PC-9 (cell line): ENCODE data around the gene GOLGA5. TPM values are rescaled to one million over a fixed set of nuclear protein-coding genes. Genes with fewer than 3 reads are reported as not detected.

Experiments
- BruUV-seq: library from RNA; stranded (reverse); fragments of 400-500 nt; replicated peaks from 2 replicates; lab custom pipeline; 2021; lab: Mats Ljungman, UMichigan
- CTCF ChIA-PET: fragments of 300-600 bp; sonication (Branson Sonifier 250); formaldehyde crosslinking; loops from one replicate; lab custom pipeline; 2022; ENCODE audit warnings: antibody characterized with exemption; lab: Charles Lee
- POLR2A ChIA-PET: fragments of 300-600 bp; sonication (Branson Sonifier 250); formaldehyde crosslinking; loops from one replicate; lab custom pipeline; 2022; ENCODE audit warnings: antibody characterized with exemption; ENCODE audit not compliant: unreplicated experiment; lab: Charles Lee
- DNase-seq, 2 experiments: peaks; one replicate each; pipeline versions ENCODE4 v3.0.0 to v3.0.0-alpha.2; 2015 to 2022; ENCODE audit warnings: mixed read lengths in 1 of 2
- H2AFZ ChIP-seq: fragments of 200-600 bp; sonication (generic); 2 replicates; pipeline ENCODE4 v1.8.1; 2017; ENCODE audit warnings: antibody characterized with exemption
- H3F3A ChIP-seq: fragments of 200-600 bp; sonication (generic); 2 replicates; pipeline ENCODE4 v1.8.1; 2017; ENCODE audit warnings: antibody characterized with exemption, mild to moderate bottlenecking, low read depth; ENCODE audit not compliant: insufficient read depth
- H3K27ac ChIP-seq: fragments of 200-600 bp; sonication (generic); 2 replicates; pipeline ENCODE4 v1.6.1; 2016; ENCODE audit warnings: mixed run types
- H3K27me3 ChIP-seq: fragments of 200-600 bp; sonication (generic); 2 replicates; pipeline ENCODE4 v1.6.1; 2016; ENCODE audit warnings: low read depth, mixed run types; ENCODE audit not compliant: insufficient read depth
- H3K36me3 ChIP-seq: fragments of 200-600 bp; sonication (generic); 2 replicates; pipeline ENCODE4 v1.6.1; 2016; ENCODE audit warnings: low read depth, mixed run types
- H3K4me1 ChIP-seq: fragments of 200-600 bp; sonication (generic); replicated peaks from 2 replicates; pipeline ENCODE4 v1.6.1; 2016; ENCODE audit warnings: mixed run types; ENCODE audit not compliant: insufficient read depth
- H3K4me2 ChIP-seq: fragments of 200-600 bp; sonication (generic); 2 replicates; pipeline ENCODE4 v1.6.1; 2017; ENCODE audit warnings: mixed run types
- H3K4me3 ChIP-seq: fragments of 200-600 bp; sonication (generic); 2 replicates; pipeline ENCODE4 v1.6.1; 2016; ENCODE audit warnings: mixed run types
- H3K79me2 ChIP-seq: fragments of 200-600 bp; sonication (generic); 2 replicates; pipeline ENCODE4 v1.6.1; 2017; ENCODE audit warnings: low read depth, mixed run types
- H3K9me2 ChIP-seq: fragments of 200-600 bp; sonication (generic); 2 replicates; pipeline ENCODE4 v1.8.1; 2017; ENCODE audit warnings: mild to moderate bottlenecking; ENCODE audit not compliant: insufficient read depth
- H3K9me3 ChIP-seq: fragments of 200-600 bp; sonication (generic); 2 replicates; pipeline ENCODE4 v1.8.1; 2016; ENCODE audit warnings: low read depth; ENCODE audit not compliant: insufficient read depth
- H4K20me1 ChIP-seq: fragments of 200-600 bp; sonication (generic); 2 replicates; pipeline ENCODE4 v1.8.1; 2017; ENCODE audit not compliant: insufficient read depth
- EZH2 ChIP-seq: fragments of 200-600 bp; sonication (generic); IDR thresholded peaks from 2 replicates; pipeline ENCODE4 v1.8.0; 2017; ENCODE audit warnings: antibody characterized with exemption, low read depth
- intact Hi-C: fragments of 100-400 bp; cut with micrococcal nuclease; formaldehyde crosslinking; loops from one replicate; pipeline ENCODE4 v1.10.0; 2022; ENCODE audit not compliant: unreplicated experiment
- total RNA-seq: library from RNA; stranded (reverse); gene quantifications from 2 replicates; pipeline ENCODE4 v1.2.3, GENCODE V29; 2021
- TF ChIP-seq, protein P1 (sequence below): fragments of 200-600 bp; sonication (generic); conservative IDR thresholded peaks from 2 replicates; pipeline ENCODE4 v1.6.1; 2017; ENCODE audit warnings: mixed run types, antibody characterized with exemption, mild to moderate bottlenecking, moderate library complexity

GOLGA5 gene
- total RNA-seq, 1 experiment from 2014 or later, result 22.6 TPM

GRCh38 chr14:92794961-92795360, 856 bp downstream of the GOLGA5 start:
- Histone ChIP-seq H4K20me1 (peaks cover 5% of the 10 kb centered on the region; the same call in 1 of the 2 replicates), H3K9me3 (peaks cover 2% of the 10 kb centered on the region; the same call in 1 of the 2 replicates), H3K4me1 (peaks cover 26% of the 10 kb centered on the region), H3F3A (peaks cover 16% of the 10 kb centered on the region), H3K9me2 (no peaks in the 10 kb centered on the region), H3K36me3 (peaks cover 13% of the 10 kb centered on the region), H3K27ac (peak overlapping the region; percentile 68), H3K79me2 (peaks cover 48% of the 10 kb centered on the region), H2AFZ (peak overlapping the region; percentile 78), H3K4me3 (peak overlapping the region; percentile 89), H3K27me3 (no peaks in the 10 kb centered on the region), H3K4me2 (peak overlapping the region; percentile 96)
- intact Hi-C loops, result loop anchor here (5.0 kb wide), 1 partner anchor 48 kb away; the partner anchor contains the start of gene LGMN
- ChIA-PET POLR2A (no interaction called here), CTCF (no interaction called here)
- BruUV-seq, result no TSS peak
- DNase-seq, result no peak
- TF ChIP-seq, protein P1, sequence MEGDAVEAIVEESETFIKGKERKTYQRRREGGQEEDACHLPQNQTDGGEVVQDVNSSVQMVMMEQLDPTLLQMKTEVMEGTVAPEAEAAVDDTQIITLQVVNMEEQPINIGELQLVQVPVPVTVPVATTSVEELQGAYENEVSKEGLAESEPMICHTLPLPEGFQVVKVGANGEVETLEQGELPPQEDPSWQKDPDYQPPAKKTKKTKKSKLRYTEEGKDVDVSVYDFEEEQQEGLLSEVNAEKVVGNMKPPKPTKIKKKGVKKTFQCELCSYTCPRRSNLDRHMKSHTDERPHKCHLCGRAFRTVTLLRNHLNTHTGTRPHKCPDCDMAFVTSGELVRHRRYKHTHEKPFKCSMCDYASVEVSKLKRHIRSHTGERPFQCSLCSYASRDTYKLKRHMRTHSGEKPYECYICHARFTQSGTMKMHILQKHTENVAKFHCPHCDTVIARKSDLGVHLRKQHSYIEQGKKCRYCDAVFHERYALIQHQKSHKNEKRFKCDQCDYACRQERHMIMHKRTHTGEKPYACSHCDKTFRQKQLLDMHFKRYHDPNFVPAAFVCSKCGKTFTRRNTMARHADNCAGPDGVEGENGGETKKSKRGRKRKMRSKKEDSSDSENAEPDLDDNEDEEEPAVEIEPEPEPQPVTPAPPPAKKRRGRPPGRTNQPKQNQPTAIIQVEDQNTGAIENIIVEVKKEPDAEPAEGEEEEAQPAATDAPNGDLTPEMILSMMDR, result no peak
- TF ChIP-seq EZH2, result no peak

GRCh38 chr14:92797935-92798653, 4.0 kb downstream of the GOLGA5 start:
- H3K4me2 ChIP-seq, result no peak overlapping the region
- H2AFZ ChIP-seq, result no peak overlapping the region
- H3K27me3 ChIP-seq, result no peaks in the 10 kb centered on the region
- POLR2A ChIA-PET, result no interaction called here
- H3F3A ChIP-seq, result peaks cover 12% of the 10 kb centered on the region
- no peak for DNase-seq
- CTCF ChIA-PET, result no interaction called here
- no peak for TF ChIP-seq EZH2
- TF ChIP-seq, protein P1, result no peak
- H3K79me2 ChIP-seq, result peaks cover 78% of the 10 kb centered on the region
- H3K4me3 ChIP-seq, result no peak overlapping the region
- BruUV-seq, result no TSS peak
- no peak overlapping the region for H3K27ac ChIP-seq
- H3K9me2 ChIP-seq, result no peaks in the 10 kb centered on the region
- H3K4me1 ChIP-seq, result peaks cover 18% of the 10 kb centered on the region
- no peaks in the 10 kb centered on the region for H3K9me3 ChIP-seq
- intact Hi-C loops, result no loop called here
- H4K20me1 ChIP-seq, result peaks cover 31% of the 10 kb centered on the region
- H3K36me3 ChIP-seq, result peaks cover 16% of the 10 kb centered on the region

DNA sequence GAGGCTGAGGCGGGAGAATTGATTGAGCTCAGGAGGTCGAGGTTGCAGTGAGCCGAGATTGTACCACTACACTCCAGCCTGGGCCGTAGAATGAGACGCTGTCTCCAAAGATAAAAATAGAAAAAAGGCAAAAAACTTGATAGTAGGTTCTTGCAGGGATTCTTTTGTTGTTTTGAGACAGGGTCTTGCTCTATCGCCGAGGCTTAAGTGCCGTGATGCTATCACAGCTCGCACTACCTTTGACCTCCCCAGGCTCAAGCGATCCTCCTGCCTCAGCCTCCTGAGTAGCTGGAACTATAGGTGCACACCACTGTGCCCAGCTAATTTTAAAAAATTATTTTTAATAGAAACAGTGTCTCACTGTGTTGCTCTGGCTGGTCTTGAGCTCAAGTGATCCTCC, 4.7 kb downstream of the GOLGA5 start:
- Histone ChIP-seq H4K20me1 (peaks cover 39% of the 10 kb centered on the region), H3K9me3 (no peaks in the 10 kb centered on the region), H3K27ac (no peak overlapping the region), H3F3A (peaks cover 6% of the 10 kb centered on the region; the same call in 1 of the 2 replicates), H2AFZ (no peak overlapping the region), H3K9me2 (no peaks in the 10 kb centered on the region), H3K4me2 (no peak overlapping the region), H3K4me1 (peaks cover 12% of the 10 kb centered on the region; the same call in 1 of the 2 replicates), H3K27me3 (no peaks in the 10 kb centered on the region), H3K4me3 (no peak overlapping the region), H3K79me2 (peaks cover 85% of the 10 kb centered on the region), H3K36me3 (peaks cover 23% of the 10 kb centered on the region)
- CTCF ChIA-PET, result no interaction called here
- POLR2A ChIA-PET, result no interaction called here
- BruUV-seq, result no TSS peak
- no peak for DNase-seq
- intact Hi-C loops, result no loop called here
- TF ChIP-seq, protein P1, result no peak
- TF ChIP-seq EZH2, result no peak
